ENCODE results near the gene PLD1.

The PLD1 gene

DNA sequence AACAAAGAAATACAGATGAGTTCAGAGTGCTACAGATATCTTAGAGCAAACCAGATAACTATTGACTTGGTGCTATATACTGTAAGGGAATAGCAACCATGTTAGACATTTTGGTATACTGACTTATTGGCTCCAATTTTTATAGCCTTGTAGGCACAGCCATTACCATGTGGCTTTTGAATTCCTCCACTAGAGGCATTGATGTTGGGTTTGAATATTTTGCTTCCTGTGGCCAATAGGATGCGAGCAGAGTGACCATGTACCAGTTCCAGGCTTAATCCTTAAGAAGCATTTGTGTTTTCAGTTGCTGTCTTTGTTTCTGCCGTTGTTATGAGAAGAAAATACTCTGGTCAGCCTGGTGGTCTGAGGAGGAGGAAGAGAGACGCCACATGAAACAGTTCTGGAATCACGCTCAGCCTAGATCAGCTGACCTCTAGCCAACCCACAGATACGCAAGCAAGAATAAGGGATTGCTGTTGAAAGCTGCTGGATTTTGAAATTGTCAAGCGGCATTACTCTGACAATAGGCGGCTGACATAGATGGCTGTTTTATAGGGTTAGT, 240.6 kb downstream of the PLD1 start:
- H3K4me1 ChIP-seq (ENCODE audit: insufficient read depth, poor library complexity, severe bottlenecking): no peaks in the 10 kb centered on the region
- TF ChIP-seq CTCF (IDR thresholded peaks at IDR 0.05; ENCODE audit: poor library complexity, severe bottlenecking): no peak
- H3K4me3 ChIP-seq (ENCODE audit: severe bottlenecking): no peak overlapping the region
- no peaks in the 10 kb centered on the region for H3K9me3 ChIP-seq (ENCODE audit: severe bottlenecking)
- DNase-seq (ENCODE audit: low spot score) (no peak), ATAC-seq (ENCODE audit: low read depth) (no peak)
- H3K27me3 ChIP-seq (ENCODE audit: insufficient read depth, poor library complexity, severe bottlenecking): no peaks in the 10 kb centered on the region
- no peak overlapping the region for H3K27ac ChIP-seq (ENCODE audit: poor library complexity, severe bottlenecking)
- no peaks in the 10 kb centered on the region for H3K36me3 ChIP-seq (ENCODE audit: low read depth)

GRCh38 chr3:171568766-171569165, 241.5 kb downstream of the PLD1 start:
- no peaks in the 10 kb centered on the region for H3K27me3 ChIP-seq (ENCODE audit: insufficient read depth, poor library complexity, severe bottlenecking)
- H3K27ac ChIP-seq (ENCODE audit: poor library complexity, severe bottlenecking): no peak overlapping the region
- DNase-seq (ENCODE audit: low spot score): no peak
- no peaks in the 10 kb centered on the region for H3K9me3 ChIP-seq (ENCODE audit: severe bottlenecking)
- H3K4me3 ChIP-seq (ENCODE audit: severe bottlenecking): no peak overlapping the region
- H3K36me3 ChIP-seq (ENCODE audit: low read depth): no peaks in the 10 kb centered on the region
- no peak for ATAC-seq (ENCODE audit: low read depth)
- no peak for TF ChIP-seq CTCF (IDR thresholded peaks at IDR 0.05; ENCODE audit: poor library complexity, severe bottlenecking)
- H3K4me1 ChIP-seq (ENCODE audit: insufficient read depth, poor library complexity, severe bottlenecking): no peaks in the 10 kb centered on the region

GRCh38 chr3:171566803-171567422, 243.4 kb downstream of the PLD1 start:
- Histone ChIP-seq H3K9me3 (ENCODE audit: severe bottlenecking) (no peaks in the 10 kb centered on the region), H3K27me3 (ENCODE audit: insufficient read depth, poor library complexity, severe bottlenecking) (no peaks in the 10 kb centered on the region), H3K4me1 (ENCODE audit: insufficient read depth, poor library complexity, severe bottlenecking) (no peaks in the 10 kb centered on the region), H3K4me3 (ENCODE audit: severe bottlenecking) (no peak overlapping the region), H3K36me3 (ENCODE audit: low read depth) (no peaks in the 10 kb centered on the region), H3K27ac (ENCODE audit: poor library complexity, severe bottlenecking) (no peak overlapping the region)
- no peak for ATAC-seq (ENCODE audit: low read depth)
- DNase-seq (ENCODE audit: low spot score): no peak
- peak; percentile 91 for TF ChIP-seq CTCF (IDR thresholded peaks at IDR 0.05; ENCODE audit: poor library complexity, severe bottlenecking)

DNA sequence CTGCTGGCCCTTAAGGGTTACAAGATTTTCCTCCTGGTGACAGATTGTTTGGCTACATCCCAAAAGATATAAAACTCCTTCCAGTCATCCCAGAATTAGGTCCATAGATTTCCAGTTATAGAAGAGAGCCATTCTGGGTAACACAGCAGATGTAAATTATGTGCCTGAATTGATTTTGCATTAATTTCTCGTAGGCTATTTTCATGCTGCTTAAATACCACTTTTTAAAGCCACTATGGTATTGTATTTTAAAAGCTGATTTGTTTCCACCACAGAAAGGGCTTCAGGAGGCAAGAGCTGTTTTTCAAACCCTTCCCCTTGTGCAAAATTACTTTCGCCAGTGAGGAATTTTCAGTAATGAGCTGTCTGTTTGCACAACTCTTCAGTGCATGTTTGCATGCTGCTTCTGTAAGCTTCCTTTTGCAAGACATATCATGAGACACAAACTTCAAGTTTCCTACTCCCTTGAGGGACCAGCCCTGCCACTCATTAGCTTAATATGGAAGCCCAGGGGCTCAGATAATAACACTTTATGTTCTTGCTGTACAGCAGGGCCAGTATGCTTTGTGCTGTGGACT, 244.7 kb downstream of the PLD1 start:
- Histone ChIP-seq H3K36me3 (ENCODE audit: low read depth) (no peaks in the 10 kb centered on the region), H3K9me3 (ENCODE audit: severe bottlenecking) (no peaks in the 10 kb centered on the region), H3K27me3 (ENCODE audit: insufficient read depth, poor library complexity, severe bottlenecking) (no peaks in the 10 kb centered on the region), H3K4me3 (ENCODE audit: severe bottlenecking) (no peak overlapping the region), H3K27ac (ENCODE audit: poor library complexity, severe bottlenecking) (no peak overlapping the region), H3K4me1 (ENCODE audit: insufficient read depth, poor library complexity, severe bottlenecking) (no peaks in the 10 kb centered on the region)
- ATAC-seq (ENCODE audit: low read depth) (no peak), DNase-seq (ENCODE audit: low spot score) (no peak)
- TF ChIP-seq CTCF (IDR thresholded peaks at IDR 0.05; ENCODE audit: poor library complexity, severe bottlenecking): no peak
